B cell (primary cell): Measurements from ENCODE around the gene TENT5C.

Experiments used
- CTCF ChIP-seq: fragments of 200-600 bp; IDR thresholded peaks from one replicate; pipeline ENCODE4 v1.8.0; 2022; ENCODE audit warnings: antibody characterized with exemption, mild to moderate bottlenecking
- EZH2 ChIP-seq: IDR thresholded peaks from 2 replicates; pipeline ENCODE4 v1.6.1; 2012; ENCODE audit warnings: borderline replicate concordance, low read depth, mild to moderate bottlenecking, moderate library complexity, low read length; ENCODE audit not compliant: insufficient read depth, poor library complexity, severe bottlenecking

GRCh38 chr1:117616356-117616755, 10.5 kb downstream of the TENT5C start:
- TF ChIP-seq CTCF (no peak), EZH2 (no peak)
